B cell (primary cell): ENCODE results near the gene GCFC2.

Source experiments
- CTCF ChIP-seq: fragments of 200-600 bp; IDR thresholded peaks from one replicate; pipeline ENCODE4 v1.8.0; 2022; ENCODE audit warnings: antibody characterized with exemption, mild to moderate bottlenecking
- EZH2 ChIP-seq: IDR thresholded peaks from 2 replicates; pipeline ENCODE4 v1.6.1; 2012; ENCODE audit warnings: borderline replicate concordance, low read depth, mild to moderate bottlenecking, moderate library complexity, low read length; ENCODE audit not compliant: insufficient read depth, poor library complexity, severe bottlenecking

GRCh38 chr2:75627902-75628504, 82.7 kb downstream of the GCFC2 start:
- TF ChIP-seq CTCF (peak; percentile 98), EZH2 (no peak)
